ENCODE results near the gene SLC35E4.
A peak's percentile ranks its signal among the peaks of the same experiment; 100 is the strongest.
"Not testable (repeated sequence)": the region's sequence is repeated elsewhere in the genome, so short reads cannot be mapped to it uniquely, and the experiment has no call there.

The SLC35E4 gene

DNA sequence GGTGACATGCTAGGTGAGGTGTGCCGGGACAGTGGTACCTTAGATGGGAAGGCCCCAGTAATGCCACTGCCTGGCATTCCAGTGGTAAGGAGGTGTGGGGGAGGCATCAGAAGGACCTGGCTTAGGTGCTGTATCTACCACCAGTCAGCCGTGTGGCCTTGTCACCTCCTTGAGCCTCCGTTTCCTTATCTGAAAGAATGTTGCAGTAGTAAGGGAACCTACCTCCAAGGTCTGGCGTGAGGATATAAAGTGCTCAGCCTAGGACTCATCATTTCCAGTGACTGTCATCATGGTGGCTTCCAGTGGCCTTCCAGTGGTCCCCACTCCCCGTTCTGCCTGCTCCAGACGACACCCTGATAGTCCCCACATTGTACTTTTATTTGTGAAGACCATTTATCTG is 38.9 kb downstream of the SLC35E4 start:
- DNase-seq (ENCODE audit: low spot score): no peak
- Mint-ChIP-seq H3K27me3 (ENCODE audit: low read depth) (peaks cover 26% of the 10 kb centered on the region), H3K36me3 (ENCODE audit: low read depth) (no peaks in the 10 kb centered on the region), H3K4me1 (ENCODE audit: low read depth) (no peaks in the 10 kb centered on the region), H3K27ac (no peak overlapping the region), H3K4me3 (no peak overlapping the region), H3K9me3 (no peaks in the 10 kb centered on the region)

DNA sequence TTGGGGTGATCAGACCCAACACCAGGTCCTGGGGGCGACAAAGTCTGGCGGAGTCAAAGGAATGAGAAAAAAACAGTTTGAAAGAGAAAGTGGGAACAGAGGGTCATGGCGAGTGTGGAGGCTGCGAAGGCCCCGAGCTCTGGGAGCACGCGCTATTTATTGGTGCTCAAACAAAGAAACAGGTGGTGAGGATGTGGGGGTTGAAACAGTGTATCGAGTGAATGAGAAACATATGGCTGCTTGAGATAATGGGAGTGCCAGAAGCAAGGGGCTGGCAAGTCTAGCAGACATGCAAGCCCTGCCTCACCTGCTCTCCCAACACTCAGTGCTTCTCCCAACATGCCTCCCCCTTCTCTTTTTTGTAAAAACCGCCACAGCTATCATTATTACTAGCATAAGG is 39.9 kb downstream of the SLC35E4 start:
- no peak for DNase-seq (ENCODE audit: low spot score)
- Mint-ChIP-seq H3K27me3 (ENCODE audit: low read depth) (peaks cover 23% of the 10 kb centered on the region), H3K27ac (no peak overlapping the region), H3K9me3 (no peaks in the 10 kb centered on the region), H3K36me3 (ENCODE audit: low read depth) (no peaks in the 10 kb centered on the region), H3K4me3 (no peak overlapping the region), H3K4me1 (ENCODE audit: low read depth) (no peaks in the 10 kb centered on the region)

DNA sequence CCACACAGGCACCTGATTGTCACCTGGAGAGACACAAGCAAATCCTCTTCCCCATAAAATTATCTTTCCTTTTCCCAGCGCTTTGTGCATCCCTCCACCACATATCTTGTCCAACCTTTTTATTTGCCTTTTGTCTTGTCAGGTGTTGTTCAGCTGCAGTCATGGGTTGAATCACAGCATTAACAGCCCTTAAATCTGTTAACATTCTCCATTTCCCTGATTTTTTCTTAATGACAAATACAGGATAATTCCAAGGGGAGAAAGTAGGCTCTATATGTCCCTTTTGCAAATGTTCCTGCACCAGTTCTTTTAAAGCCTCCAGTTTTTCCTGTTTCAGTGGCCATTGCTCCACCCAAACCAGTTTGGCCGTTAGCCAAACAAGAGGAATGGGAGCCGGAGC is 41.0 kb downstream of the SLC35E4 start:
- not testable (repeated sequence) for DNase-seq (ENCODE audit: low spot score); H3K36me3 Mint-ChIP-seq (ENCODE audit: low read depth); H3K4me3 Mint-ChIP-seq; H3K4me1 Mint-ChIP-seq (ENCODE audit: low read depth); H3K9me3 Mint-ChIP-seq; H3K27ac Mint-ChIP-seq
- peaks cover 21% of the 10 kb centered on the region for H3K27me3 Mint-ChIP-seq (ENCODE audit: low read depth)

DNA sequence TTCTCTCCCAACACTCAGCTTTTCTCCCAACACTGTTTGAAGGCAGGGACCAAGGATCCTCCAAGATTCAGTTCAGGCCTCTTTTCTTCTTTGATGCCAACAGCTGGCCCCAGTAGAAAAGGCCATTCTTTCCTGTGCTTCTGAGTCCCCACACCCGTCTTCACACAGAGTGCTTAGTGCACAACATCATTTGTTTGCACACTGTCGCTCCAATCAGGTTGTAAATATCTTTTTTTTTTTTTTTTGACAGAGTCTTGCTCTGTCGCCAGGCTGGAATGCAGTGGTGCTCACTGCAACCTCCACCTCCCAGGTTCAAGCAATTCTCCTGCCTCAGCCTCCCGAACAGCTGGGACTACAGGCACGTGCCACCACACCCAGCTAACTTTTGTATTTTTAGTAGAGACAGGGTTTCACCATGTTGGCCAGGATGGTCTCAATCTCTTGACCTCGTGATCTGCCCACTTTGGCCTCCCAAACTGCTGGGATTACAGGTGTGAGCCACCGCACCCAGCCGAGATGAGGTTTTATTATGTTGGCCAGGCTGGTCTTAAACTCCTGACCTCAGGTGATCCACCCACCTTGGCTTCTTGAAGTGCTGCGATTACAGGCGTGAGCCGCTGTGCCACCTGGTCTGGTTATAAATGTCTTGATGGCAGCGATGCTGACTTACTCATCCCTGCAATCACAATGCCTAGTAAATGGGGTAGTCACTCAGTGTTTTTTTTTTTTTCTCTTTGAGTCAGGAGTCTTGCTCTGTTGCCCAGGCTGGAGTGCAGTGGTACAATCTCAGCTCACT is 44.5 kb downstream of the SLC35E4 start:
- not testable (repeated sequence) for H3K27ac Mint-ChIP-seq; H3K9me3 Mint-ChIP-seq; H3K36me3 Mint-ChIP-seq (ENCODE audit: low read depth); H3K4me1 Mint-ChIP-seq (ENCODE audit: low read depth); H3K4me3 Mint-ChIP-seq; DNase-seq (ENCODE audit: low spot score)
- peaks cover 21% of the 10 kb centered on the region for H3K27me3 Mint-ChIP-seq (ENCODE audit: low read depth)

DNA sequence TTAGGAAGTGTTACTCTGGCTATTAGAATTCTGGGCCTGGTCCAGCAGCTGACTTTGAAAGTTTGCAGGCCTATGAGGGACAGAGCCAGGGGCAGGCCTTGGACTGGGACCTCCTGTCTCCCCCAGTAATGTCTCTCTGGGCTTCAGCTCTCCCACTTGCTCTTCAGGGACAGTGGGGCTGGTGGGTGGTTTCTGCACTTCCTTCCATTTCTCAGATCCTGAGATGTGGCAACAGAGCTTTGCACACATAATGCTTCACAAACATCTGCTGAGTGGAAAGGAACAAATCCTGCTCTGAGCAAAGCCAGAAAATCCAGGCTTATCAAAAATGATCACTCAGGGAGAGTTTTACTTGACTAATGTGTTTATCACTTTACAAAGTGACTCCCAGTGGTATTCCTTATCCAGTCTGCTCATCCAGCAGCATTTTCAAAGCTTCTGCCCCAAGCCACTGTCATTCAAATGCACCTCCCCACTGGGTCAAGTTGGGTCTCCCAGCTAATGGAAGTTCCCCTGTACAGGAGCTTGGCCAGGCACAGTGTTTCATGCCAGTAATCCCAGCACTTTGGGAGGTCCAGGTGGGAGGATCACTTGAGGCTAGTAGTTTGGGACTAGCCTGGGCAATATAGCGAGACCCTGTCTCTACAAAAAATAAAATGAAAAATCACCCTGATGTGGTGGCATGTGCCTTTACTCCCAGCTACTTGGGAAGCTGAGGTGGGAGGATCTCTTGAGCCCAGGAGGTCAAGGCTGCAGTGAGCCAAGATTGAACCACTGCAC is 45.6 kb downstream of the SLC35E4 start:
- Mint-ChIP-seq H3K4me1 (ENCODE audit: low read depth) (no peaks in the 10 kb centered on the region), H3K27me3 (ENCODE audit: low read depth) (peaks cover 13% of the 10 kb centered on the region), H3K9me3 (no peaks in the 10 kb centered on the region), H3K36me3 (ENCODE audit: low read depth) (no peaks in the 10 kb centered on the region), H3K27ac (no peak overlapping the region), H3K4me3 (no peak overlapping the region)
- DNase-seq (ENCODE audit: low spot score): no peak

DNA sequence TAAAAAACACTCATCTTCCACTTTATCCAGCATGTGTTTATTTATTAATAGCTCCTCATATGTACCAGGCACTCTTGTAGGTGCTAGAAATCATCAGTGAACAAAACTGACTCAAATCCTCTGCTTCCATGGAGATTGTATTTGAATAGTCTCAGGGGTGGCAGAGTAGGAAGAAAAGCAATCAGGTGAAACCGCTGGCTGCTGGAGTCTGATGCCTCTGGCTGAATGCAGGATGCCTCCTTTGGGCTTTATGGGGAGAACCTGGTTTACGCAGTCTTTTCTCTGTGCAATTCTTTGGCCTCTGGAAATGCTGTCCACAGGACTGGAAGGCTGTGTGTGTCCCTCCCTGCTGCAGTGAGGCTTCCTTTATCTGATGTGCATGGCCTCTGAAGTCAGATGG is 46.2 kb downstream of the SLC35E4 start:
- no peak overlapping the region for H3K27ac Mint-ChIP-seq

DNA sequence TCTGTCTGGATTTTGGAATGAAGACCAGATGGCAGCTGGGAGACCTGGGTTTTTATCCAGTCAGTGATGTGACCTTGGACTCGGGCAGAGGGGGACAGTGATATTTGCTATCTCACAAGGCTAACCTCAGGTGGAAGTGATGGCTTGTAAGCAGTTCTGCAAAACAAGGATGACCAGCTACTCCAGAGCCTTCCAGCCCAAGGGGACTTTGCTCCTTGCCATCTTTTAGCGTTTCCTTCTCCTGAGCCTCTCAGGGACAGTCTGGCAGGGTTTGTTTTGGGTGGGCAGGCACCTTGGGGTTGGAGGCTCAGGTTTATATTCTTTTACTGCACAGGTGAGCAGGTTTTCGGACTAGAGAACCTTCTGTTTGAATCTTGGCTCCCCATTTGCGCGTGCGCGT is 49.6 kb downstream of the SLC35E4 start:
- Mint-ChIP-seq H3K27ac (no peak overlapping the region), H3K4me3 (no peak overlapping the region), H3K9me3 (no peaks in the 10 kb centered on the region), H3K36me3 (ENCODE audit: low read depth) (no peaks in the 10 kb centered on the region), H3K27me3 (ENCODE audit: low read depth) (no peaks in the 10 kb centered on the region), H3K4me1 (ENCODE audit: low read depth) (no peaks in the 10 kb centered on the region)
- DNase-seq (ENCODE audit: low spot score): no peak

More for the DNA sequence above, 46.2 kb downstream of the SLC35E4 start:
- no peak for DNase-seq (ENCODE audit: low spot score)
- no peaks in the 10 kb centered on the region for H3K9me3 Mint-ChIP-seq
- H3K4me1 Mint-ChIP-seq (ENCODE audit: low read depth): no peaks in the 10 kb centered on the region
- no peak overlapping the region for H3K4me3 Mint-ChIP-seq
- H3K27me3 Mint-ChIP-seq (ENCODE audit: low read depth): peaks cover 8% of the 10 kb centered on the region
- H3K36me3 Mint-ChIP-seq (ENCODE audit: low read depth): no peaks in the 10 kb centered on the region

DNA sequence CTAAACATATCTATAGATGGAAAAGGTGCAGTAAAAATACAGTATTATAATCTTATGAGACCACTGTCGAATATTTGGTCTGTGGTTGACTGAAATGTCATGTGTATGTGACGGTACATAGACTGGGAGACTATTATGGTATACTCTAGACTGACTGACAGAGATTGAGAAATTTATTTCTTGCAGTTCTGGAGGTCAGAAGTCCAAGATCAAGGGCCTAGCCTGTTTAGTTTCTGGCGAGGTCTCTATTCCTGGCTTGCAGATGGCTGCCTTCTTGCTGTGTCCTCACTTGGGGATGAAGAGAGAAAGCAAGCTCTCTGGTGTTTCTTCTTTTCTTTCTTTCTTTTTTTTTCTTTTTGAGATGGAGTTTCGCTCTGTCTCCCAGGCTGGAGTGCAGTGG is 51.8 kb downstream of the SLC35E4 start:
- H3K4me1 Mint-ChIP-seq (ENCODE audit: low read depth): no peaks in the 10 kb centered on the region
- no peak overlapping the region for H3K27ac Mint-ChIP-seq
- no peaks in the 10 kb centered on the region for H3K27me3 Mint-ChIP-seq (ENCODE audit: low read depth)
- DNase-seq (ENCODE audit: low spot score): no peak
- H3K9me3 Mint-ChIP-seq: no peaks in the 10 kb centered on the region
- H3K4me3 Mint-ChIP-seq: no peak overlapping the region
- no peaks in the 10 kb centered on the region for H3K36me3 Mint-ChIP-seq (ENCODE audit: low read depth)

DNA sequence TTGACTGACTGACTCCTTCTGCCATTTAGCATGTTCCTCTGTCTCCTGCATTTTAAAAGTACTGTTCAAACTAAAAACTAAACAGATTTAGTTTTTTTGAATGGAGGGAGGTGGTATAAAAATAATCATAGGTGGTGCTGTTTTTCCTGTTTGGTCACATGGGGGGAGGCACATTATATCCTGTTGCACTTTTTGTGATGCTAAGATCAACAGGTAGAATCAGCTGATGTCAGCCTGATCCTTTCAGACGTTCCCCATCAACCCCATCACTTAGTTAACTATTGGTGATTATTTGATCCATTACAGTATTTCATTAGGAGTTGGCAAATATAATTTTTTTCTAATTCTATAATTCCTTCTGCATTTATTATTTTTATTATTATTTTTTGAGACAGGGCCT is 54.0 kb downstream of the SLC35E4 start:
- H3K9me3 Mint-ChIP-seq: no peaks in the 10 kb centered on the region
- DNase-seq (ENCODE audit: low spot score): no peak
- H3K27ac Mint-ChIP-seq: no peak overlapping the region
- peaks cover 2% of the 10 kb centered on the region for H3K36me3 Mint-ChIP-seq (ENCODE audit: low read depth)
- H3K27me3 Mint-ChIP-seq (ENCODE audit: low read depth): peaks cover 11% of the 10 kb centered on the region
- H3K4me3 Mint-ChIP-seq: no peak overlapping the region
- peaks cover 3% of the 10 kb centered on the region for H3K4me1 Mint-ChIP-seq (ENCODE audit: low read depth)

DNA sequence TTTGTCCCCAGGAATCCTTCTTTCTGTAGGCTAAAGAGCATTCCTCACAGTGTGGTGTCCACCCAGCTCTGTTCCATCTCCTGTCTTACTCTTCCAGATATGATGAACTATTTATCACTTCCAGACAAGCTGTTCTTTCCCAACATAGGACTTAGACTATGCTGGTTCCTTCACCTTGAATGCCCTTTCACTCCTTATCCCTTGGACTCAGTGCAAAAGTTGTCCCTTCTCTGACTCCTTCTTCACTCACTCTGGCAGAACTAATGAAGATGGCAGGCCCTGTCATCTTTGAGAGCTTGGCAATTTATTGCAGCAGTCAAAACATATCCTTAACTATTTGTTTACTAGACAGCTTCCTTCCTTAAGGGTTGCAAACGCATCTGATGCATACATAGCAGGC is 55.6 kb downstream of the SLC35E4 start:
- Mint-ChIP-seq H3K36me3 (ENCODE audit: low read depth) (peaks cover 2% of the 10 kb centered on the region), H3K9me3 (no peaks in the 10 kb centered on the region), H3K27me3 (ENCODE audit: low read depth) (peaks cover 21% of the 10 kb centered on the region), H3K27ac (no peak overlapping the region), H3K4me3 (no peak overlapping the region), H3K4me1 (ENCODE audit: low read depth) (peaks cover 3% of the 10 kb centered on the region)
- no peak for DNase-seq (ENCODE audit: low spot score)

DNA sequence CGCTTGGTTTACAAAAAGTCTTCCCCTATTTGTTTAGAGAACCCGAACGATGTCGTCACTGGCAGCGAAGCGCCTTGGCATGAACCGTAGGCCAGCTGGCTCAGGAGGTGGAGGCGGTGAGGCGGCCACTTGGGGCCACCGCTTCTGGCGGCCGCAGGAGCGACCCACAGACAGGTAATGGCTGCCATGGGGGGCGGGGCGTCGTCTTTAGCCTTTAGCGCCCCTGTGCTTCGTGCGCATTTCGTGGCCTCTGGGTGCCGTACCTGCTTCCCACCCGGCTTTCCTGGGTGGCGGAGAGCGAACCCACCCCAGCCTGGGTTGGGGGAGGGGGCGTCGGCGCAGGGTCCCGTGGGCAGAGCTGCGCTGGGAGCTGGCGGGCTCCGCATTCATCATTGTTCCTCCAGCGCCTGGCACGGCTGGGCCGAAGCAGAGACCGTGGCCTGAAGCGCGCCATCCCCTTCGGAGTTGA is 58.6 kb downstream of the SLC35E4 start:
- H3K4me3 Mint-ChIP-seq: peak overlapping the region; percentile 90
- H3K4me1 Mint-ChIP-seq (ENCODE audit: low read depth): peaks cover 3% of the 10 kb centered on the region
- H3K9me3 Mint-ChIP-seq: no peaks in the 10 kb centered on the region
- H3K36me3 Mint-ChIP-seq (ENCODE audit: low read depth): peaks cover 2% of the 10 kb centered on the region
- peak overlapping the region; percentile 65 for H3K27ac Mint-ChIP-seq
- peak; percentile 50 for DNase-seq (ENCODE audit: low spot score)
- H3K27me3 Mint-ChIP-seq (ENCODE audit: low read depth): peaks cover 24% of the 10 kb centered on the region

DNA sequence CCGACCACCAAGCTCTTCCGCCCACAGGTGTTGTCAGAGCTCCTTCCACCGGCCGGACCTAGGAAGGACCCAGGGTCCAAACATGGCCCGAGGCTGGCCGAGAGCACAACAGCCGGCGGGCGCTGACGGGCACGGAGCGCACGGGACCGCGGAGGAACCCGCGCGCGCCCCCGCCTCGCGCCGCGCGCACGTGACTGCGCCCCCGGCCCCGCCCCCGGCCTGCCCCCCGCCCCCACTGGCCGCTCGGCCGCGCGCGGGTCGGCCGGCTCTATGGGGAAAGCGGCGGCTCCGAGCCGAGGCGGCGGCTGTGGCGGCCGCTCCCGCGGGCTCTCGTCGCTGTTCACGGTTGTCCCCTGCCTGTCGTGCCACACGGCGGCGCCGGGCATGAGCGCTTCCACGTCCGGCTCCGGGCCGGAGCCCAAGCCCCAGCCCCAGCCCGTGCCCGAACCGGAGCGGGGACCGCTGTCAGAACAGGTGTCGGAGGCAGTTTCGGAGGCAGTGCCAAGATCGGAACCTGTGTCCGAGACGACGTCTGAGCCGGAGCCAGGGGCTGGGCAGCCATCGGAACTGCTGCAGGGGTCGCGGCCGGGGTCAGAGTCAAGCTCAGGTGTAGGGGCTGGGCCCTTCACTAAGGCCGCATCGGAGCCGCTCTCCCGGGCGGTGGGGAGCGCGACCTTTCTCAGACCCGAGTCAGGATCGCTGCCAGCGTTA is 59.2 kb downstream of the SLC35E4 start, which contains the start of gene OSBP2:
OSBP2 (plus strand) TSS at position 235 of the 711 bp plus-strand sequence; CDS start at position 271, 36 bp downstream.
- H3K9me3 Mint-ChIP-seq: no peaks in the 10 kb centered on the region
- peaks cover 3% of the 10 kb centered on the region for H3K4me1 Mint-ChIP-seq (ENCODE audit: low read depth)
- peaks cover 2% of the 10 kb centered on the region for H3K36me3 Mint-ChIP-seq (ENCODE audit: low read depth)
- H3K27ac Mint-ChIP-seq: peak within 1 kb of the TSS; percentile 65
- peaks cover 24% of the 10 kb centered on the region for H3K27me3 Mint-ChIP-seq (ENCODE audit: low read depth)
- peak; percentile 30 for DNase-seq (ENCODE audit: low spot score)
- H3K4me3 Mint-ChIP-seq: peak within 1 kb of the TSS; percentile 90

DNA sequence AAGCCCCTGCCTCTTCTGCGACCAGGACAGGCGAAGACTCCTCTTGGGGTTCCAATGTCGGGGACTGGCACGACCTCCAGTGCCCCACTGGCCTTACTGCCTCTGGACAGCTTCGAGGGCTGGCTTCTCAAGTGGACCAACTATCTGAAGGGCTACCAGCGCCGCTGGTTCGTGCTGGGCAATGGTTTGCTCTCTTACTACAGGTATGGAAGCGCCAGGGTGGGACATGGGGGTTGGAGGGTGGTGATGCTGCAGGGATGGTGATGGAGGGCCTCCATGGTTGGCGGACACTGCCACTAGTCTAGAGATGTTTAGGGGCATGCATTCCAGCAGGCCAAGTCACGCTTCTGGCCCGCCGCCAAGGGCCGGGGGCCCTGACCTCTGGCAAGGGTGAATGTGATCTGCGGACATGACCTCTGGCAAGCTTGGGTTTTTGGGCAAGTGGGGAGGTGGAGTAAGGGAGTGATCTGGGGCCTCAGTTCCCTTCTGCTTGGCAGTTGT is 59.8 kb downstream of the SLC35E4 start:
- Mint-ChIP-seq H3K4me3 (peak overlapping the region; percentile 72), H3K36me3 (ENCODE audit: low read depth) (peaks cover 2% of the 10 kb centered on the region), H3K27ac (peak overlapping the region; percentile 54), H3K4me1 (ENCODE audit: low read depth) (peaks cover 3% of the 10 kb centered on the region), H3K27me3 (ENCODE audit: low read depth) (peaks cover 24% of the 10 kb centered on the region), H3K9me3 (no peaks in the 10 kb centered on the region)
- no peak for DNase-seq (ENCODE audit: low spot score)

All from T-helper 2 cell treated with Interferon-gamma antibody and Interleukin-4, amounts not matched to agents 5 μg/mL and 100 μg/mL, for 36 hours (primary cell).